ENCODE data around the gene AK2.

DNA sequence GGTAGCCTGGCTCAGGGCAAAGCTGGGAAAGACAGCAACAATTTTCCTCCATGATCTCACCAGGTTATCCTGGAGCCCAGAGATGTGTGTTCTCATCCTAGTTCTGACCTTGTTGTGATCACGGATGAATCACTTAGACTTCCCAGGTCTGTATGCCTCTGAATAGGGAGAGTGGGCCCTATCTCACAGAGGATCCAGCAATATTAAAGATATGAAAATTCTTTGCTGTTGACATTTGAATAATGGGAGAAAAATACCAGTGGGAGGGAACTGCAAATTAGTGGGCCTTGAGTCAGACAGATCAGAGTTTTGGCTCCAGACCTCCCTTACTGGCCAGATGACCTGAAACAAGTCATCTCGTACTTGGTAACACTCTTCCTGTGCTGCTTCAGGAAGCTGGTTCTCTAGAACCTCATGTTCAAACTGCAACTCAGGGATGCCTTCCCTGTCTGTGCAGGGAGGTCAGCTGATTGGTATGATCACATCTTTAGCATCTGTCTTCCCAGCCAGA lies 39.2 kb downstream of the AK2 start:
- TF ChIP-seq CTCF (IDR thresholded peaks at IDR 0.05; ENCODE audit: insufficient read depth, low read depth, low read length) (no peak), EZH2 (IDR thresholded peaks at IDR 0.05; ENCODE audit: insufficient read depth, low read length) (no peak)

All from astrocyte (in vitro differentiated cells and primary cell).